ENCODE measurements around the gene BCAS1. TPM values are rescaled to one million over a fixed set of nuclear protein-coding genes. Genes with fewer than 3 reads are reported as not detected.

Gene BCAS1
- total RNA-seq, 1 experiment from 2014 or later = 3.1 TPM

DNA sequence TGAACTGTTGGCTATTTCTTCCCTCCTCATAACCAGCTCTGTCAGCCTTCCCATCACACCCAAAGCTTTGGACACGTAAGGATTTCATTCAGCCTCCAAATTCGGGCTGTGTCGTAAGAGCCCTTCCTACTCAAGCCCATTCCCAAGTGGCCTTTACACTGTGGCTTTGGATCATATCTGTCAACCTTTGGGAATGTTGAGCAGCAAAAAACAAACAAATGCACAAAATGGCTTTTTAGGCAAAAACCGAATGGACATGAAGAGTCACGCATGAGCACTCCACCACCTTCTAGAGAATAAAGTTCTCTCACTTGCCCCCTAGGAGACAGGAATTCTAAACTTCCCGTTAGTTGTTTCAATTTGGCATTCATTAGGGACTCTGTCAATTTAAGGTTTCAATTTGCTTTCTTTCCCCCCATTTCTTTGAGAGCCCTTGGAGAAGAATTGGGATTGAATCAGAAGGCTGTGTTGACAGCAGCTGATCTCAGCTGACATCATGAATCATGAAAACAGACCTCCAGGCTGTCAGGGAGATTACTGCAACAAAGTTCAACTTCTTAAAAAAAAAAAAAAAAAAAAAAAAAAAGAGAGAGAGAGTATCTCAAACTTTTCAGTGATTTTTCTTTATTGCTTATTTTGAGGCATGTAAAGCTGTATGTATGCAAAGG, 110.3 kb downstream of the BCAS1 start:
- H3K4me1 ChIP-seq (ENCODE audit: control insufficient read depth, insufficient read depth, low read length) = peaks cover 11% of the 10 kb centered on the region; the same call in 1 of the 2 replicates
- ATAC-seq (no peak), DNase-seq (ENCODE audit: low read depth, low spot score) (no peak)
- no peak overlapping the region for H3K4me3 ChIP-seq (ENCODE audit: low read depth in 2 of 2, low read length in 2 of 2)
- H3K27ac ChIP-seq (ENCODE audit: low read length) = peak overlapping the region; percentile 18; the same call in 1 of the 2 replicates
- TF ChIP-seq CTCF (IDR thresholded peaks at IDR 0.05) (no peak), SIN3A (IDR thresholded peaks at IDR 0.05; ENCODE audit: borderline replicate concordance, insufficient read depth, low read depth, low read length) (no peak), TCF7L2 (IDR thresholded peaks at IDR 0.05; ENCODE audit: low read depth, low read length) (no peak), REST (IDR thresholded peaks at IDR 0.05; ENCODE audit: insufficient read depth in 1 of 2, low read depth in 2 of 2, low read length in 1 of 2) (no peak), POLR2AphosphoS5 (IDR thresholded peaks at IDR 0.05; ENCODE audit: low read depth, low read length) (no peak)
- no TSS peak for BruUV-seq (replicated peaks)
- intact Hi-C loops (cut with micrococcal nuclease; ENCODE audit: unreplicated experiment) (no loop called here), in situ Hi-C loops (cut with HindIII; ENCODE audit: low pct_unique_long_range_greater_than_20kb, low sequenced_read_pairs) (no loop called here)
- CTCF ChIA-PET = no interaction called here
- POLR2A ChIA-PET = no interaction called here
- H3K9me3 ChIP-seq (ENCODE audit: control insufficient read depth, insufficient read depth, low read depth, low read length) = no peaks in the 10 kb centered on the region
- no peaks in the 10 kb centered on the region for H3K36me3 ChIP-seq (ENCODE audit: control insufficient read depth, insufficient read depth, low read length)
- no peaks in the 10 kb centered on the region for H3K27me3 ChIP-seq (ENCODE audit: control insufficient read depth, insufficient read depth, low read length)

GRCh38 chr20:53958260-53958659, 112.1 kb downstream of the BCAS1 start:
- CTCF ChIA-PET = interaction anchor here (0.7 kb wide), 1 partner anchor 18 kb away, joined by 8 read pairs; no protein-coding TSS in a partner anchor
- intact Hi-C loops (cut with micrococcal nuclease; ENCODE audit: unreplicated experiment) (no loop called here), in situ Hi-C loops (cut with HindIII; ENCODE audit: low pct_unique_long_range_greater_than_20kb, low sequenced_read_pairs) (no loop called here)
- no peak overlapping the region for H3K4me3 ChIP-seq (ENCODE audit: low read depth in 2 of 2, low read length in 2 of 2)
- POLR2A ChIA-PET = no interaction called here
- H3K9me3 ChIP-seq (ENCODE audit: control insufficient read depth, insufficient read depth, low read depth, low read length) = no peaks in the 10 kb centered on the region
- DNase-seq (ENCODE audit: low read depth, low spot score) (no peak), ATAC-seq (no peak)
- H3K36me3 ChIP-seq (ENCODE audit: control insufficient read depth, insufficient read depth, low read length) = no peaks in the 10 kb centered on the region
- no TSS peak for BruUV-seq (replicated peaks)
- no peak overlapping the region for H3K27ac ChIP-seq (ENCODE audit: low read length)
- TF ChIP-seq REST (IDR thresholded peaks at IDR 0.05; ENCODE audit: insufficient read depth in 1 of 2, low read depth in 2 of 2, low read length in 1 of 2) (no peak), SIN3A (IDR thresholded peaks at IDR 0.05; ENCODE audit: borderline replicate concordance, insufficient read depth, low read depth, low read length) (no peak), CTCF (IDR thresholded peaks at IDR 0.05) (no peak), POLR2AphosphoS5 (IDR thresholded peaks at IDR 0.05; ENCODE audit: low read depth, low read length) (no peak), TCF7L2 (IDR thresholded peaks at IDR 0.05; ENCODE audit: low read depth, low read length) (no peak)
- peaks cover 11% of the 10 kb centered on the region; the same call in 1 of the 2 replicates for H3K4me1 ChIP-seq (ENCODE audit: control insufficient read depth, insufficient read depth, low read length)
- no peaks in the 10 kb centered on the region for H3K27me3 ChIP-seq (ENCODE audit: control insufficient read depth, insufficient read depth, low read length)

All from Panc1 (cell line).